Uterus (tissue), 4 donors: ENCODE data around the gene KRT86. TPM values are rescaled to one million over a fixed set of nuclear protein-coding genes. Genes with fewer than 3 reads are reported as not detected.
"Not testable (repeated sequence)": the region's sequence is repeated elsewhere in the genome, so short reads cannot be mapped to it uniquely, and the experiment has no call there.

Experiments used
- DNase-seq, 2 donors: peaks; one replicate each; pipeline ENCODE4 v3.0.0-alpha.2; 2019 to 2020
- H3K27ac ChIP-seq, 2 donors: fragments of 200-600 bp; sonication (generic); 1 replicate in 1 of 2; 2 replicates in 1 of 2; pipeline ENCODE4 v1.5.1; 2016 to 2018
- H3K27me3 ChIP-seq, 2 donors: fragments of 200-600 bp; sonication (generic); one replicate each; pipeline ENCODE4 v1.5.1; 2018 to 2019; ENCODE audit warnings: control low read depth in 1 of 2
- H3K36me3 ChIP-seq, 2 donors: fragments of 200-600 bp; sonication (generic); one replicate each; pipeline ENCODE4 v1.5.1; 2019; ENCODE audit warnings: control low read depth in 1 of 2
- H3K4me1 ChIP-seq, 2 donors: fragments of 200-600 bp; sonication (generic); one replicate each; pipeline ENCODE4 v1.5.1; 2018 to 2019; ENCODE audit warnings: control low read depth in 1 of 2
- H3K4me3 ChIP-seq, 2 donors: fragments of 200-600 bp; sonication (generic); 1 replicate in 1 of 2; 2 replicates in 1 of 2; pipeline ENCODE4 v1.5.1; 2018 to 2019; ENCODE audit warnings: mild to moderate bottlenecking in 1 of 2
- H3K9me3 ChIP-seq, 2 donors: fragments of 200-600 bp; sonication (generic); one replicate each; pipeline ENCODE4 v1.5.1; 2019; ENCODE audit warnings: control low read depth in 1 of 2
- CTCF ChIP-seq, 4 experiments: fragments of 200-600 bp in 2 of 4; fragments of 450-650 bp in 2 of 4; sonication (generic) in 2 of 4; IDR thresholded peaks; one replicate each; pipeline ENCODE4 v1.5.1; 2016 to 2019; ENCODE audit warnings: antibody characterized with exemption in 4 of 4, mild to moderate bottlenecking in 2 of 4, moderate library complexity in 1 of 4
- POLR2A ChIP-seq, 2 donors: fragments of 450-650 bp; IDR thresholded peaks; one replicate each; pipeline ENCODE4 v1.6.1; 2016; ENCODE audit warnings: antibody characterized with exemption in 2 of 2, mild to moderate bottlenecking in 1 of 2, moderate library complexity in 1 of 2
- intact Hi-C: fragments of 100-400 bp; cut with DNase I; formaldehyde crosslinking; loops from one replicate; pipeline ENCODE4 v1.15.1; 2023; ENCODE audit warnings: low total_unique reads
- total RNA-seq, 4 donors: library from RNA; depleted of rRNA in 3 of 4; stranded (reverse); fragments of >200 nt in 3 of 4; gene quantifications; one replicate each; pipeline versions ENCODE4 v1.1.0 to v1.2.4, GENCODE V29; 2014 to 2023
- donor health status: DM: yes; HTN: yes; CAD: no.

Gene KRT86
- total RNA-seq, 4 donors from 2014 or later = 0.35 TPM; not detected in 3

DNA sequence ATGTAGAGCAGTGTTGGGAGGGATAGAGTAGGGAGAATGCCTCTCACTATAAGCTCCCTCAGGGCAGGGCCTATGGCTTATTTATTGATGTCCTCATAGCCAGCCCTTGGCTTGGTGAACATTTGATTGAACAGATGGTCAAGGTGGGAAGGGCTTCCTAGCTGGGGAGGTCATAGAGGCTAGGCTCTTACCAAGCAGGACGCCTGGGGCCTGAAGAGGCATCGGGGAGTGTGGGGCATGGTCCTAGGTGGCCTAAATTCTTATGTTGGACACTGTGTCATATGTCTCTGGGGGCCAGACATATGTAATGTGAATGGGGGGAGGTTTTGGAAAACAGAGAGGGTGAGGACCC lies 17.9 kb upstream of the KRT86 start:
- Histone ChIP-seq H3K36me3 (no peaks in the 10 kb centered on the region), H3K27me3 (peaks cover 0 to 8% of the 10 kb centered on the region in 2 donors), H3K4me1 (peaks cover 0 to 8% of the 10 kb centered on the region in 2 donors), H3K9me3 (no peaks in the 10 kb centered on the region), H3K27ac (no peak overlapping the region), H3K4me3 (no peak overlapping the region)
- TF ChIP-seq POLR2A (IDR thresholded peaks at IDR 0.05) (no peak), CTCF (IDR thresholded peaks at IDR 0.05) (no peak)
- intact Hi-C loops = no loop called here
- DNase-seq = no peak

DNA sequence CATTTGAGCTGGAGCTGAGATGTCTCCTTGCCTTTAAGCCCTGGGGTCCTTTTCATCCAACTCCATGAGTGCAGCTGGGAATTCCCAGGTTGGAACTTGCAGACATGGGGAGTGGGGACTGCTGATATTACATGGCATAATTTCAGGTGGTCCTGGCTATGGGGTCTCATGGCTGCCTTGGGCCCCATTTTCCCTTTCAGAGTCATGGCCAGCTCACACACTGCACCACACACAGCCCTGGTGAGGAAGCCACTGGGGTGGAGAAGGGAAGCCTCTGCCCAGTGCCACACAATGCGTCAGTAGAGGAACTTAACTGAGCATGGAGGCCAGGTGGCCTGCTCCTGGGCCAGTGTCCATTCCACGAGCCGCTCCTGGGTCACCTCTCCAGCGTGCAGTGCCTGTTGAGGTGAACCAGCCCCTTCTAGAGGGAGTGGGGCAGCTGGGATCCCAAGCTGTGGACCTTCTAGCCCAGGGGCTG lies 17.3 kb upstream of the KRT86 start:
- TF ChIP-seq POLR2A (IDR thresholded peaks at IDR 0.05) = no peak
- TF ChIP-seq CTCF (IDR thresholded peaks at IDR 0.05) = no peak
- no peak overlapping the region for H3K4me3 ChIP-seq
- no peak overlapping the region for H3K27ac ChIP-seq
- intact Hi-C loops = no loop called here
- DNase-seq = no peak
- peaks cover 0 to 8% of the 10 kb centered on the region in 2 donors for H3K4me1 ChIP-seq
- no peaks in the 10 kb centered on the region for H3K36me3 ChIP-seq
- no peaks in the 10 kb centered on the region for H3K9me3 ChIP-seq
- peaks cover 0 to 8% of the 10 kb centered on the region in 2 donors for H3K27me3 ChIP-seq

DNA sequence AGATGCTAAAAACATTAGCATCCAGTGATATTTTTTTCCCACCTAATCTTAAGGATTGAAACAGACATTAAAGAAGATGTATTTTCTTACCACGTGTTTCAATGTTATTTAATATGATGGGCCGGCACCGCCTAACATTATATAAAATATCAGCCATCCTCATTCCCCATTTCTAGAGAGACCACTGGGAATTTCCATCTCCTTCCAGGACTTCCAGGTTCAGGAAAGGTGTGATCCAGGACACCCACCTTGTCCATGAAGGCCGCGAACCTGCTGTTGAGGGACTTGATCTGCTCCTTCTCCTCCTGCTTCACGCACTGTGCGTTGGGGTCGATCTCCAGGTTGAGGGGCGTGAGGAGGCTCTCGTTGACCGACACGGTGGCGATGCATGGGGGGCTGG lies 16.5 kb upstream of the KRT86 start:
- H3K9me3 ChIP-seq, H3K27ac ChIP-seq, H3K4me3 ChIP-seq, intact Hi-C loops, DNase-seq, H3K4me1 ChIP-seq, H3K36me3 ChIP-seq, H3K27me3 ChIP-seq: not testable (repeated sequence)

GRCh38 chr12:52258335-52258901 lies 16.0 kb upstream of the KRT86 start:
- no peak for DNase-seq
- Histone ChIP-seq H3K27me3 (peaks cover 0 to 8% of the 10 kb centered on the region in 2 donors), H3K4me3 (no peak overlapping the region)

DNA sequence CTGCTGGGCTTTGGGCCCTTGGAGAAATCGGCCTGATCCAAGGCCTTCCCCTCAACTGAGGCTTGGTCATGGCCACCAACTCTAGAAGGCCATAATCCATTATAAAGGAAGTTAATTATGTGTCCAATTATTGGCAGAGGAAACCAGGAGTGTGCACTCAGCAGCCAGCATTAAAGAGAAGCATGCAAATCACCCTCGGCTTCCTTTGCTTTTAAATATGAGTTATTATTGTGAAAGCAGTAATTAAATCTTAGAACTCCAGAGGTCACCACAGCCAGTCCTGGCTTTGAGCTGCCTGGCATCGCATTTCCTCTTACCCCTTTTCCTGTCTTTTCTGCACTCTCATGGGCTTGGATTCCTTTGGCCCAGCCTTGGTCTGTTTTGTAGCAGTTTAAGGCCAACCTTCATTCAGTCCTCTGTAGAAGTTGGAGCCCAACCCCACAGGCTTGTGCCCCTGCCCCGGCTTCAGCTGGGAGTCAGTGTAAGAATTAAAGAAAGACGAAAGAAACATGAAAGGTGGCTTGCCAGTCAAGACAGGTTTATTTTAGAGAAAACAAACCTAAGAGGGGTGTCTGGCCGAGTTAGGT lies 14.7 kb upstream of the KRT86 start:
- peaks cover 0 to 8% of the 10 kb centered on the region in 2 donors for H3K4me1 ChIP-seq
- DNase-seq = no peak
- no peaks in the 10 kb centered on the region for H3K9me3 ChIP-seq
- H3K4me3 ChIP-seq = no peak overlapping the region
- H3K27ac ChIP-seq = no peak overlapping the region
- H3K36me3 ChIP-seq = no peaks in the 10 kb centered on the region
- H3K27me3 ChIP-seq = peaks cover 0 to 8% of the 10 kb centered on the region in 2 donors
- intact Hi-C loops = no loop called here
- TF ChIP-seq POLR2A (IDR thresholded peaks at IDR 0.05) (no peak), CTCF (IDR thresholded peaks at IDR 0.05) (no peak)

More at GRCh38 chr12:52258335-52258901, 16.0 kb upstream of the KRT86 start:
- intact Hi-C loops = no loop called here
- H3K9me3 ChIP-seq = no peaks in the 10 kb centered on the region
- H3K36me3 ChIP-seq = no peaks in the 10 kb centered on the region
- peaks cover 0 to 8% of the 10 kb centered on the region in 2 donors for H3K4me1 ChIP-seq
- TF ChIP-seq CTCF (IDR thresholded peaks at IDR 0.05) = peak in 1 of 4 experiments; percentile 12
- no peak for TF ChIP-seq POLR2A (IDR thresholded peaks at IDR 0.05)
- H3K27ac ChIP-seq = no peak overlapping the region
